B cell (primary cell): Measurements from ENCODE around the gene C2CD3. TPM values are rescaled to one million over a fixed set of nuclear protein-coding genes. Genes with fewer than 3 reads are reported as not detected.

Source experiments
- ATAC-seq: fragments of 200-7000 bp; cut with Tn5 transposase; one replicate; pipeline ENCODE4 v1.10.0; 2021; ENCODE audit warnings: low read depth, mild to moderate bottlenecking, moderate number of reproducible peaks, moderate library complexity
- CTCF ChIA-PET: fragments of 350-600 bp; sonication (Branson Sonifier 250); formaldehyde crosslinking; loops from one replicate; lab custom pipeline; 2021; ENCODE audit warnings: antibody characterized with exemption, inconsistent platforms; lab: Charles Lee
- POLR2A ChIA-PET: fragments of 350-600 bp; sonication (Branson Sonifier 250); formaldehyde crosslinking; loops from one replicate; lab custom pipeline; 2021; ENCODE audit warnings: antibody characterized with exemption; lab: Charles Lee
- DNase-seq: peaks from one replicate; pipeline ENCODE4 v3.0.0; 2013
- H2AFZ ChIP-seq: 2 replicates; pipeline ENCODE4 v1.6.1; 2012; ENCODE audit warnings: mild to moderate bottlenecking, low read depth, low read length; ENCODE audit not compliant: insufficient read depth, poor library complexity, severe bottlenecking
- H3K27ac ChIP-seq, 2 donors: 1 replicate in 1 of 2; 2 replicates in 1 of 2; pipeline ENCODE4 v1.5.1; 2012 to 2013; ENCODE audit warnings: low read length in 2 of 2, mild to moderate bottlenecking in 2 of 2, moderate library complexity in 1 of 2
- H3K27me3 ChIP-seq, 4 experiments: fragments of 200-600 bp in 1 of 4; sonication (generic) in 1 of 4; replicated peaks in 1 of 4; 1 replicate in 2 of 4; 2 replicates in 2 of 4; pipeline versions ENCODE4 v1.6.1 to v1.7.0; 2013 to 2016; ENCODE audit warnings: low read length in 3 of 4, mild to moderate bottlenecking in 2 of 4, mixed read lengths in 1 of 4, moderate library complexity in 1 of 4; ENCODE audit not compliant: insufficient read depth in 4 of 4, control insufficient read depth in 3 of 4; ENCODE audit errors: control extremely low read depth in 1 of 4
- H3K36me3 ChIP-seq, 2 experiments: replicated peaks in 1 of 2; 1 replicate in 1 of 2; 2 replicates in 1 of 2; pipeline versions ENCODE4 v1.6.1 to v1.7.1; 2013; ENCODE audit warnings: low read length in 1 of 2; ENCODE audit not compliant: insufficient read depth in 2 of 2, control insufficient read depth in 1 of 2; ENCODE audit errors: control extremely low read depth in 1 of 2, extremely low read depth in 1 of 2
- H3K4me1 ChIP-seq, 2 donors: fragments of 200-600 bp in 1 of 2; sonication (generic) in 1 of 2; 1 replicate in 1 of 2; 2 replicates in 1 of 2; pipeline versions ENCODE4 v1.5.1 to v1.6.1; 2013 to 2017; ENCODE audit warnings: low read length in 2 of 2; ENCODE audit not compliant: control insufficient read depth in 2 of 2, insufficient read depth in 2 of 2
- H3K4me2 ChIP-seq: replicated peaks from 2 replicates; pipeline ENCODE3; 2012; ENCODE audit warnings: mild to moderate bottlenecking, low read depth, low read length; ENCODE audit not compliant: poor library complexity, severe bottlenecking
- H3K4me3 ChIP-seq, 5 experiments: fragments of 200-600 bp in 1 of 5; sonication (generic) in 1 of 5; 1 replicate in 3 of 5; 2 replicates in 2 of 5; pipeline versions ENCODE4 v1.5.1 to v1.7.0; 2011 to 2016; ENCODE audit warnings: low read length in 4 of 5, mild to moderate bottlenecking in 4 of 5, low read depth in 2 of 5, control low read depth in 1 of 5, moderate library complexity in 1 of 5; ENCODE audit not compliant: insufficient read depth in 1 of 5; ENCODE audit errors: control extremely low read depth in 1 of 5, extremely low read depth in 1 of 5
- H3K79me2 ChIP-seq: fragments of 200-600 bp; sonication (generic); one replicate; pipeline ENCODE4 v1.6.0; 2016; ENCODE audit warnings: low read length; ENCODE audit not compliant: control insufficient read depth, insufficient read depth
- H3K9ac ChIP-seq: fragments of 200-600 bp; sonication (generic); 2 replicates; pipeline ENCODE4 v1.6.1; 2017; ENCODE audit warnings: mild to moderate bottlenecking, low read length, moderate library complexity
- H3K9me3 ChIP-seq, 3 donors: one replicate each; pipeline versions ENCODE4 v1.6.1 to v1.7.1; 2013; ENCODE audit warnings: low read length in 2 of 3; ENCODE audit not compliant: control insufficient read depth in 2 of 3, insufficient read depth in 1 of 3; ENCODE audit errors: control extremely low read depth in 1 of 3
- H4K20me1 ChIP-seq: 2 replicates; pipeline ENCODE4 v1.6.0; 2012; ENCODE audit warnings: mild to moderate bottlenecking, low read length; ENCODE audit not compliant: insufficient read depth, control insufficient read depth, poor library complexity, severe bottlenecking
- H3K27ac Mint-ChIP-seq: one replicate; pipeline ENCODE4 v1.8.0; 2021; ENCODE audit warnings: mixed read lengths
- H3K27me3 Mint-ChIP-seq: one replicate; pipeline ENCODE4 v1.8.0; 2021; ENCODE audit warnings: mixed read lengths
- H3K4me1 Mint-ChIP-seq: one replicate; pipeline ENCODE4 v1.8.0; 2021; ENCODE audit warnings: mixed read lengths
- H3K4me3 Mint-ChIP-seq: one replicate; pipeline ENCODE4 v1.8.0; 2021; ENCODE audit warnings: mixed read lengths
- H3K9me3 Mint-ChIP-seq: one replicate; pipeline ENCODE4 v1.8.0; 2022; ENCODE audit warnings: mixed read lengths; ENCODE audit not compliant: insufficient read depth
- CTCF ChIP-seq: fragments of 200-600 bp; IDR thresholded peaks from one replicate; pipeline ENCODE4 v1.8.0; 2022; ENCODE audit warnings: antibody characterized with exemption, mild to moderate bottlenecking
- EZH2 ChIP-seq: IDR thresholded peaks from 2 replicates; pipeline ENCODE4 v1.6.1; 2012; ENCODE audit warnings: borderline replicate concordance, low read depth, mild to moderate bottlenecking, moderate library complexity, low read length; ENCODE audit not compliant: insufficient read depth, poor library complexity, severe bottlenecking
- WGBS: methylation state at CpG from one replicate; pipeline ENCODE4 v1.1.5; 2013; ENCODE audit warnings: missing lambda C conversion rate; ENCODE audit not compliant: insufficient coverage; 5-methylcytosine and 5-hydroxymethylcytosine counted together
- intact Hi-C: fragments of 100-400 bp; cut with micrococcal nuclease; formaldehyde crosslinking; loops from one replicate; pipeline ENCODE4 v1.10.0; 2022
- polyA plus RNA-seq: library from polyadenylated mRNA; depleted of rRNA; stranded (reverse); fragments of >200 nt; gene quantifications from 2 replicates; pipeline ENCODE4 v1.2.3, GENCODE V29; 2012
- total RNA-seq, 2 donors: library from RNA; stranded (reverse); fragments of 120-200 nt in 1 of 2; gene quantifications; 1 replicate in 1 of 2; 2 replicates in 1 of 2; pipeline versions ENCODE4 v1.2.3 to v1.2.4, GENCODE V29; 2013 to 2022

Gene C2CD3
- total and polyA plus RNA-seq, 2 donors (not counting 1 experiment from before 2014, with no cell fraction given): 19.8 to 69.0 TPM

- no peak overlapping the region for H3K27ac Mint-ChIP-seq
- H3K4me3 Mint-ChIP-seq: no peak overlapping the region
These were observed 166.6 kb downstream of the C2CD3 start for GRCh38 chr11:74004046-74004695.

More at GRCh38 chr11:74004046-74004695, 166.6 kb downstream of the C2CD3 start:
- H3K27me3 Mint-ChIP-seq: no peaks in the 10 kb centered on the region
- Histone ChIP-seq H3K27ac (no peak overlapping the region), H3K9ac (no peak overlapping the region), H3K4me2 (no peak overlapping the region), H3K79me2 (no peaks in the 10 kb centered on the region), H2AFZ (no peak overlapping the region), H3K4me1 (peaks cover 30 to 36% of the 10 kb centered on the region in 2 donors), H4K20me1 (no peaks in the 10 kb centered on the region), H3K9me3 (no peaks in the 10 kb centered on the region), H3K27me3 (no peaks in the 10 kb centered on the region), H3K4me3 (no peak overlapping the region), H3K36me3 (peaks cover 0 to 14% of the 10 kb centered on the region in 2 experiments)
- H3K4me1 Mint-ChIP-seq: peaks cover 55% of the 10 kb centered on the region
- POLR2A ChIA-PET: interaction anchor here (2.5 kb wide), 1 partner anchor 23 kb away, joined by 21 read pairs; the partner anchor contains the start of gene UCP2
- DNase-seq (no peak), ATAC-seq (no peak)
- WGBS: 91% methylated on average over 4 of the region's 6 CpGs
- intact Hi-C loops: no loop called here
- no peaks in the 10 kb centered on the region for H3K9me3 Mint-ChIP-seq
- TF ChIP-seq EZH2 (no peak), CTCF (no peak)
- CTCF ChIA-PET: interaction anchor here (1.0 to 2.2 kb wide), 7 partner anchors 9 to 40 kb away, joined by 3 to 11 read pairs (median 4); no protein-coding TSS in a partner anchor
